Sigmoid colon (tissue), 4 donors: ENCODE results near the gene CRIP2.

ENCODE experiments used
- EP300 ChIP-seq, 4 donors: sonication (generic); formaldehyde crosslinking; IDR thresholded peaks; one replicate each; pipeline ENCODE4 v1.6.1; 2017; ENCODE audit warnings: antibody characterized with exemption in 4 of 4
- POLR2A ChIP-seq, 2 donors: fragments of 450-650 bp; IDR thresholded peaks; one replicate each; pipeline ENCODE4 v1.6.1; 2016; ENCODE audit warnings: antibody characterized with exemption in 2 of 2, mild to moderate bottlenecking in 2 of 2, moderate library complexity in 2 of 2
- POLR2AphosphoS5 ChIP-seq, 4 donors: sonication (generic); formaldehyde crosslinking; IDR thresholded peaks; one replicate each; pipeline ENCODE4 v1.6.1; 2017; ENCODE audit warnings: antibody characterized with exemption in 4 of 4
- TF ChIP-seq, protein P1 (sequence below), 4 experiments: fragments of 450-650 bp in 3 of 4; fragments of 200-600 bp in 1 of 4; IDR thresholded peaks; one replicate each; pipeline ENCODE4 v1.5.1; 2016 to 2019; ENCODE audit warnings: antibody characterized with exemption in 4 of 4, mild to moderate bottlenecking in 3 of 4, moderate library complexity in 2 of 4

DNA sequence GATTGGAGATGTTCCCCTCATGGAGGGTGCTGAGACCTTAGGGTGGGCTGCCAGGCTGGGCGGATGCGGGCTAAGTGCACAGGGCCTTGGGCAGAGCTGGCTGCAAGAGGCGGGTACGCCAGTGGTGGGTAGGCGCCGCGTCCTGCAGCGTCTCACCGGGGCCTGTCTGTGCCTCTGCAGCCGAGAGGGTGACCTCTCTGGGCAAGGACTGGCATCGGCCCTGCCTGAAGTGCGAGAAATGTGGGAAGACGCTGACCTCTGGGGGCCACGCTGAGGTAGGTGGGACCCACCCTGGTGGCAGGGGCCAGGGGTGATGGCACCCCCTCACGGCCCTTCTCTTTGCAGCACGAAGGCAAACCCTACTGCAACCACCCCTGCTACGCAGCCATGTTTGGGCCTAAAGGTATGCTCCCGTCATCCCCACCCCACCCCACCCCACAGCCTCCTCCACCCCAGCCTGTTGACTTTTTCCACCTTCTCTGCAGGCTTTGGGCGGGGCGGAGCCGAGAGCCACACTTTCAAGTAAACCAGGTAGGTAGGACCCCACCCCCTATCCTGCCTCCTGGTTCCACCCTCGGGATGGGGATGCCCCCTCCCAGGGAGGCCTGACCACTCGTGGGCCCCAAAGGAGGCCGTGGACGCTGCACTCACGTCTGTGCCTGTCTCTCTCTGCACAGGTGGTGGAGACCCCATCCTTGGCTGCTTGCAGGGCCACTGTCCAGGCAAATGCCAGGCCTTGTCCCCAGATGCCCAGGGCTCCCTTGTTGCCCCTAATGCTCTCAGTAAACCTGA, 13.6 kb downstream of the CRIP2 start:
- TF ChIP-seq, protein P1, sequence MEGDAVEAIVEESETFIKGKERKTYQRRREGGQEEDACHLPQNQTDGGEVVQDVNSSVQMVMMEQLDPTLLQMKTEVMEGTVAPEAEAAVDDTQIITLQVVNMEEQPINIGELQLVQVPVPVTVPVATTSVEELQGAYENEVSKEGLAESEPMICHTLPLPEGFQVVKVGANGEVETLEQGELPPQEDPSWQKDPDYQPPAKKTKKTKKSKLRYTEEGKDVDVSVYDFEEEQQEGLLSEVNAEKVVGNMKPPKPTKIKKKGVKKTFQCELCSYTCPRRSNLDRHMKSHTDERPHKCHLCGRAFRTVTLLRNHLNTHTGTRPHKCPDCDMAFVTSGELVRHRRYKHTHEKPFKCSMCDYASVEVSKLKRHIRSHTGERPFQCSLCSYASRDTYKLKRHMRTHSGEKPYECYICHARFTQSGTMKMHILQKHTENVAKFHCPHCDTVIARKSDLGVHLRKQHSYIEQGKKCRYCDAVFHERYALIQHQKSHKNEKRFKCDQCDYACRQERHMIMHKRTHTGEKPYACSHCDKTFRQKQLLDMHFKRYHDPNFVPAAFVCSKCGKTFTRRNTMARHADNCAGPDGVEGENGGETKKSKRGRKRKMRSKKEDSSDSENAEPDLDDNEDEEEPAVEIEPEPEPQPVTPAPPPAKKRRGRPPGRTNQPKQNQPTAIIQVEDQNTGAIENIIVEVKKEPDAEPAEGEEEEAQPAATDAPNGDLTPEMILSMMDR (IDR thresholded peaks at IDR 0.05): no peak
- TF ChIP-seq POLR2A (IDR thresholded peaks at IDR 0.05) (no peak), EP300 (IDR thresholded peaks at IDR 0.05) (no peak), POLR2AphosphoS5 (IDR thresholded peaks at IDR 0.05) (no peak)
